ENCODE measurements around the gene CCPG1. TPM values are rescaled to one million over a fixed set of nuclear protein-coding genes. Genes with fewer than 3 reads are reported as not detected.

Gene CCPG1
- total RNA-seq, 4 donors from 2014 or later, result 38.9 to 49.4 (median 43.5) TPM

DNA sequence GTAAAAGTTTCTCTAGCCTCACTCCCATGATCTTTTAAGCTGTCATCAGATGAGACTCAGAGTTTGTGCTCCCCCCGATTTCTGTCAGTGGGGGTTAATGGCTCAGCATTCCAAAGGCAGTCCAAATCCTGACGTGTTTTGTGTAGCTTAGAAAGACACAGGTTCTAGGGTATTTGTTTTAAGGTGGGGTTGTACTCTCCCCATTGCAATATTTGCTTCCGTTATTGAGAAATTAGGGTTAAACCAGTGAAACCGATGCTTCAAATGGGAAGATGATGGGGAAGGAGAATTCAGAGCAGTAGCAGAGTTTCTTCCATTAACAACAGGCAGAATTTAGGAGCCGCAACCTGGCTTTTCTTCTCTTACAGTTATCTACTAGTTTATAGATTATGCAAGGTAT is 85.7 kb downstream of the CCPG1 start:
- Histone ChIP-seq H3K36me3 (peaks cover 0 to 22% (median 0%) of the 10 kb centered on the region in 4 donors), H3K9me3 (no peaks in the 10 kb centered on the region), H3K4me1 (peaks cover 20 to 26% (median 24%) of the 10 kb centered on the region in 4 donors), H3K4me3 (no peak overlapping the region), H3K27ac (replicated peaks in 1 of 4) (no peak overlapping the region), H3K27me3 (no peaks in the 10 kb centered on the region)
- intact Hi-C loops (cut with DNase I), result no loop called here
- 77% methylated on average over 5 of the region's 5 CpGs for WGBS
- TF ChIP-seq, protein P1, sequence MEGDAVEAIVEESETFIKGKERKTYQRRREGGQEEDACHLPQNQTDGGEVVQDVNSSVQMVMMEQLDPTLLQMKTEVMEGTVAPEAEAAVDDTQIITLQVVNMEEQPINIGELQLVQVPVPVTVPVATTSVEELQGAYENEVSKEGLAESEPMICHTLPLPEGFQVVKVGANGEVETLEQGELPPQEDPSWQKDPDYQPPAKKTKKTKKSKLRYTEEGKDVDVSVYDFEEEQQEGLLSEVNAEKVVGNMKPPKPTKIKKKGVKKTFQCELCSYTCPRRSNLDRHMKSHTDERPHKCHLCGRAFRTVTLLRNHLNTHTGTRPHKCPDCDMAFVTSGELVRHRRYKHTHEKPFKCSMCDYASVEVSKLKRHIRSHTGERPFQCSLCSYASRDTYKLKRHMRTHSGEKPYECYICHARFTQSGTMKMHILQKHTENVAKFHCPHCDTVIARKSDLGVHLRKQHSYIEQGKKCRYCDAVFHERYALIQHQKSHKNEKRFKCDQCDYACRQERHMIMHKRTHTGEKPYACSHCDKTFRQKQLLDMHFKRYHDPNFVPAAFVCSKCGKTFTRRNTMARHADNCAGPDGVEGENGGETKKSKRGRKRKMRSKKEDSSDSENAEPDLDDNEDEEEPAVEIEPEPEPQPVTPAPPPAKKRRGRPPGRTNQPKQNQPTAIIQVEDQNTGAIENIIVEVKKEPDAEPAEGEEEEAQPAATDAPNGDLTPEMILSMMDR (IDR thresholded peaks at IDR 0.05), result no peak
- no peak for TF ChIP-seq POLR2AphosphoS5 (IDR thresholded peaks at IDR 0.05)
- no peak for TF ChIP-seq EP300 (IDR thresholded peaks at IDR 0.05)
- TF ChIP-seq POLR2A (IDR thresholded peaks at IDR 0.05; ENCODE audit: low read depth), result no peak
- DNase-seq (ENCODE audit: extremely low spot score), result no peak

DNA sequence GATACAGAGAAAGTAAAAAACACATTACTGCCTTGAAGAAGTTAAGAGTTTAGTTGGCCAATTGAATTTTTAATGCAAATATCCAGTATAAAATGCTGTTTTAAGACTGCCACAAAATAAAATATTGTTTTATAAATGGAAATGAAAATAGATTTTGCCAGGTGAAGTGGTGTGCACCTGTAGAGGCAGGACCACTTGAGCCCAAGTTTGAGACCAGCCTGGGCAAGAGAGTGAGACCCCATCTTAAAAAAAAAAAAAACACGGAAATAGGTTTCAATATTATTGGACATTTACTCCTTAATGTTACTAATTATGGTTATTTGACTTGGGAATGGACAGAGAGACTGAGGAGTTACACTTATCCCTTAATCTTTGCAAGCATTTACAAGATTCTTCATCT is 87.2 kb downstream of the CCPG1 start:
- H3K36me3 ChIP-seq, result peaks cover 0 to 24% (median 0%) of the 10 kb centered on the region in 4 donors
- no peaks in the 10 kb centered on the region for H3K27me3 ChIP-seq
- H3K27ac ChIP-seq (replicated peaks in 1 of 4), result no peak overlapping the region
- WGBS, result 89% methylated on average over 1 of the region's 1 CpG
- intact Hi-C loops (cut with DNase I), result no loop called here
- DNase-seq (ENCODE audit: extremely low spot score), result no peak
- no peaks in the 10 kb centered on the region for H3K9me3 ChIP-seq
- TF ChIP-seq, protein P1 (IDR thresholded peaks at IDR 0.05), result no peak
- TF ChIP-seq POLR2AphosphoS5 (IDR thresholded peaks at IDR 0.05) (no peak), POLR2A (IDR thresholded peaks at IDR 0.05; ENCODE audit: low read depth) (no peak), EP300 (IDR thresholded peaks at IDR 0.05) (no peak)
- peaks cover 26 to 37% (median 35%) of the 10 kb centered on the region in 4 donors for H3K4me1 ChIP-seq
- H3K4me3 ChIP-seq, result no peak overlapping the region

DNA sequence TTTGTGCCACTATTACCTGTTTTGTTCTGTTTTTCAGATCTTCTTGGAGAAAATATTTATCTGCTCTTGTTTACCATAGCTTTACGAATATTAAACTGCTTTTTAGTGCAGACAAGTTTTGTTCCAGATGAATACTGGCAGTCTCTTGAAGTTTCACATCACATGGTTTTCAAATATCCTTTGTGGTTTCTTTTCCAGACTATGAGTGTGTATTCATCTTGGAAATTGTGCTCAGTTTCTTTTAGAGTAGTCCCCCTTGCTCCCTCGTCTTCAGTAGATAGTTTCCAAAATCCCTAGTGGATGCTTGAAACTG is 88.0 kb downstream of the CCPG1 start:
- 25% methylated on average over 2 of the region's 2 CpGs for WGBS
- TF ChIP-seq, protein P1 (IDR thresholded peaks at IDR 0.05), result no peak
- TF ChIP-seq EP300 (IDR thresholded peaks at IDR 0.05), result no peak
- TF ChIP-seq POLR2AphosphoS5 (IDR thresholded peaks at IDR 0.05), result no peak
- TF ChIP-seq POLR2A (IDR thresholded peaks at IDR 0.05; ENCODE audit: low read depth), result no peak
- H3K27me3 ChIP-seq, result no peaks in the 10 kb centered on the region
- H3K4me1 ChIP-seq, result peaks cover 26 to 37% (median 35%) of the 10 kb centered on the region in 4 donors
- H3K27ac ChIP-seq (replicated peaks in 1 of 4), result peak overlapping the region in 1 of 4 donors; percentile 31
- no peaks in the 10 kb centered on the region for H3K9me3 ChIP-seq
- peaks cover 0 to 24% (median 0%) of the 10 kb centered on the region in 4 donors for H3K36me3 ChIP-seq
- H3K4me3 ChIP-seq, result peak overlapping the region in 2 of 4 donors; percentile 64 to 80
- intact Hi-C loops (cut with DNase I), result no loop called here
- no peak for DNase-seq (ENCODE audit: extremely low spot score)

DNA sequence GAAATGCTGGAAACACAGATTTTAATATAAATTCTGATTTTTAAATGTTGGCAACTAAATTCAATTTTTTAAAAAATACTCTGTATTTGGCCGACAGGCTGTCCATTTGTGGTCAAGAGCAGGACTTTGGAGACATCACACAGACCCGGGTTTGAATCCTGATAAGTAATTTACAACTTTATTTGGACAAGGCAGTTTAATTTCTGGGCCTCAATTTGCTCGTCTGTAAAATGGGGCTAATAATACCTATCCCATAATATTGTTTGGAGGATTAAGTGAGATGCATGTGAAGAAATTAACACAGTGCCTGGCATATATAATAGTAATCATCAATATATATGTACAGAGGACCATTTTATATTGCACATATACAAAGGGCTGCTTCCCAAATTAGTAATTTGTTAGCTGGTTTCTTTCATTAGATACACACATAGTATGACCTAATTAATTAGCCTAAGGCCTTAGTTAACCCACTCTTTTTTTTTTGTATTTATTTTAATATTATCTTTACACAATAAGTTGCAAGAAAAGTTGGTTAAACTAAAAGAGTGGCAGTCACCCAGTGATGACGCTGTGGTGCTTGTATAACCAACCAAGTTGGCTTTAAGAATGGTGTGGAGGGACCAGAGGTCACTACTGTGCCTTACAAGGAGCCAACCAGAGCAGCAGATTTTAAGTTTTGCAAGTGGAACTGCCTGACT is 88.5 kb downstream of the CCPG1 start:
- H3K4me1 ChIP-seq, result peaks cover 26 to 37% (median 35%) of the 10 kb centered on the region in 4 donors
- intact Hi-C loops (cut with DNase I), result loop anchor here (5.0 kb wide), 1 partner anchor 88 kb away; the partner anchor contains the start of genes CCPG1 and PIERCE2
- no peak for DNase-seq (ENCODE audit: extremely low spot score)
- H3K27ac ChIP-seq (replicated peaks in 1 of 4), result peak overlapping the region; percentile 81 to 91 (median 87)
- WGBS, result 53% methylated on average over 4 of the region's 4 CpGs
- peaks cover 0 to 19% (median 0%) of the 10 kb centered on the region in 4 donors for H3K36me3 ChIP-seq
- H3K27me3 ChIP-seq, result no peaks in the 10 kb centered on the region
- TF ChIP-seq, protein P1 (IDR thresholded peaks at IDR 0.05), result no peak
- TF ChIP-seq POLR2AphosphoS5 (IDR thresholded peaks at IDR 0.05) (no peak), EP300 (IDR thresholded peaks at IDR 0.05) (no peak), POLR2A (IDR thresholded peaks at IDR 0.05; ENCODE audit: low read depth) (no peak)
- peak overlapping the region; percentile 61 to 87 (median 72) for H3K4me3 ChIP-seq
- no peaks in the 10 kb centered on the region for H3K9me3 ChIP-seq

Data from esophagus muscularis mucosa (tissue), 4 donors.